Measurements from ENCODE around the gene NPLOC4. TPM values are rescaled to one million over a fixed set of nuclear protein-coding genes. Genes with fewer than 3 reads are reported as not detected.
A peak's percentile ranks its signal among the peaks of the same experiment; 100 is the strongest.

NPLOC4 gene
- total and polyA plus RNA-seq, 2 donors (not counting 1 experiment from before 2014, with no cell fraction given): 51.0 to 62.5 TPM

GRCh38 chr17:81519284-81520020, 117.5 kb downstream of the NPLOC4 start:
- no peaks in the 10 kb centered on the region for H3K9me3 ChIP-seq (ENCODE audit: control insufficient read depth, insufficient read depth, low read depth, low read length)
- H2AFZ ChIP-seq (ENCODE audit: low read length): no peak overlapping the region
- peaks cover 31% of the 10 kb centered on the region for H3K79me2 ChIP-seq (ENCODE audit: control insufficient read depth, insufficient read depth, low read length)
- H3K4me2 ChIP-seq (ENCODE audit: extremely low read depth, insufficient read depth, low read length): peak overlapping the region; percentile 90
- peak overlapping the region in 3 of 4 experiments; percentile 25 to 53 (median 41) for H3K4me3 ChIP-seq (replicated peaks in 1 of 4; ENCODE audit: control extremely low read depth in 1 of 4, insufficient read depth in 1 of 4, low read depth in 3 of 4, low read length in 4 of 4)
- H3K36me3 ChIP-seq (ENCODE audit: control insufficient read depth, insufficient read depth, low read length): no peaks in the 10 kb centered on the region
- no peak for DNase-seq (ENCODE audit: low read depth in 2 of 2)
- H3K9ac ChIP-seq (ENCODE audit: insufficient read depth, low read length): peak overlapping the region; percentile 30
- peak in 1 of 2 donors; percentile 4 for TF ChIP-seq CTCF (conservative IDR thresholded peaks at IDR 0.05 in 1 of 2, IDR thresholded peaks at IDR 0.05 in 1 of 2; ENCODE audit: low read depth in 1 of 2, low read length in 2 of 2)
- TF ChIP-seq EZH2 (IDR thresholded peaks at IDR 0.05; ENCODE audit: low read length, missing control alignments): no peak
- peaks cover 4% of the 10 kb centered on the region for H3K27me3 ChIP-seq (ENCODE audit: control insufficient read depth, insufficient read depth, low read length)
- no peak overlapping the region for H3K27ac ChIP-seq (ENCODE audit: insufficient read depth, low read length)
- no peaks in the 10 kb centered on the region for H4K20me1 ChIP-seq (ENCODE audit: control insufficient read depth, extremely low read depth, insufficient read depth, low read length)
- H3K4me1 ChIP-seq (ENCODE audit: control insufficient read depth, extremely low read depth, insufficient read depth, low read length): peaks cover 20% of the 10 kb centered on the region

- Histone ChIP-seq H3K4me1 (ENCODE audit: control insufficient read depth, extremely low read depth, insufficient read depth, low read length) (peaks cover 20% of the 10 kb centered on the region), H3K79me2 (ENCODE audit: control insufficient read depth, insufficient read depth, low read length) (peaks cover 31% of the 10 kb centered on the region), H3K4me2 (ENCODE audit: extremely low read depth, insufficient read depth, low read length) (peak overlapping the region; percentile 90), H4K20me1 (ENCODE audit: control insufficient read depth, extremely low read depth, insufficient read depth, low read length) (no peaks in the 10 kb centered on the region), H3K4me3 (replicated peaks in 1 of 4; ENCODE audit: control extremely low read depth in 1 of 4, insufficient read depth in 1 of 4, low read depth in 3 of 4, low read length in 4 of 4) (peak overlapping the region in 3 of 4 experiments; percentile 25 to 53 (median 41)), H3K9me3 (ENCODE audit: control insufficient read depth, insufficient read depth, low read depth, low read length) (no peaks in the 10 kb centered on the region), H3K27ac (ENCODE audit: insufficient read depth, low read length) (no peak overlapping the region), H3K36me3 (ENCODE audit: control insufficient read depth, insufficient read depth, low read length) (no peaks in the 10 kb centered on the region), H2AFZ (ENCODE audit: low read length) (no peak overlapping the region), H3K9ac (ENCODE audit: insufficient read depth, low read length) (peak overlapping the region; percentile 30), H3K27me3 (ENCODE audit: control insufficient read depth, insufficient read depth, low read length) (no peaks in the 10 kb centered on the region)
- no peak for TF ChIP-seq EZH2 (IDR thresholded peaks at IDR 0.05; ENCODE audit: low read length, missing control alignments)
- TF ChIP-seq CTCF (conservative IDR thresholded peaks at IDR 0.05 in 1 of 2, IDR thresholded peaks at IDR 0.05 in 1 of 2; ENCODE audit: low read depth in 1 of 2, low read length in 2 of 2): no peak
- DNase-seq (ENCODE audit: low read depth in 2 of 2): no peak
These were observed 118.1 kb downstream of the NPLOC4 start for GRCh38 chr17:81518785-81519283.

GRCh38 chr17:81518113-81518784, 118.7 kb downstream of the NPLOC4 start:
- Histone ChIP-seq H2AFZ (ENCODE audit: low read length) (no peak overlapping the region), H3K4me2 (ENCODE audit: extremely low read depth, insufficient read depth, low read length) (peak overlapping the region; percentile 90), H3K36me3 (ENCODE audit: control insufficient read depth, insufficient read depth, low read length) (no peaks in the 10 kb centered on the region), H3K4me3 (replicated peaks in 1 of 4; ENCODE audit: control extremely low read depth in 1 of 4, insufficient read depth in 1 of 4, low read depth in 3 of 4, low read length in 4 of 4) (peak overlapping the region in 2 of 4 experiments; percentile 41 to 53), H3K27ac (ENCODE audit: insufficient read depth, low read length) (no peak overlapping the region), H4K20me1 (ENCODE audit: control insufficient read depth, extremely low read depth, insufficient read depth, low read length) (no peaks in the 10 kb centered on the region), H3K9ac (ENCODE audit: insufficient read depth, low read length) (peak overlapping the region; percentile 2), H3K79me2 (ENCODE audit: control insufficient read depth, insufficient read depth, low read length) (peaks cover 31% of the 10 kb centered on the region), H3K9me3 (ENCODE audit: control insufficient read depth, insufficient read depth, low read depth, low read length) (no peaks in the 10 kb centered on the region), H3K27me3 (ENCODE audit: control insufficient read depth, insufficient read depth, low read length) (no peaks in the 10 kb centered on the region), H3K4me1 (ENCODE audit: control insufficient read depth, extremely low read depth, insufficient read depth, low read length) (peaks cover 18% of the 10 kb centered on the region)
- DNase-seq (ENCODE audit: low read depth in 2 of 2): peak in 1 of 2 donors; percentile 31
- TF ChIP-seq CTCF (conservative IDR thresholded peaks at IDR 0.05 in 1 of 2, IDR thresholded peaks at IDR 0.05 in 1 of 2; ENCODE audit: low read depth in 1 of 2, low read length in 2 of 2) (no peak), EZH2 (IDR thresholded peaks at IDR 0.05; ENCODE audit: low read length, missing control alignments) (no peak)

Data from fibroblast of lung (primary cell).